GM12878 (cell line): ENCODE results near the gene MARF1. TPM values are rescaled to one million over a fixed set of nuclear protein-coding genes. Genes with fewer than 3 reads are reported as not detected.

Experiments used
- ATAC-seq: fragments of 200-7000 bp; cut with Tn5 transposase; 3 replicates; pipeline ENCODE4 v1.9.1; 2020; ENCODE audit warnings: mild to moderate bottlenecking, moderate library complexity
- BruUV-seq: library from RNA; stranded (reverse); fragments of 400-500 nt; replicated peaks from 2 replicates; lab custom pipeline; 2021; lab: Mats Ljungman, UMichigan
- CTCF ChIA-PET: fragments of 300-600 bp; sonication (Branson Sonifier 250); formaldehyde crosslinking; extraction: SDS; loops from one replicate; lab custom pipeline; 2021; ENCODE audit warnings: inconsistent platforms; lab: Yijun Ruan, JAX
- POLR2A ChIA-PET: fragments of 350-600 bp; formaldehyde crosslinking; extraction: SDS; loops from one replicate; lab custom pipeline; 2021; ENCODE audit warnings: inconsistent platforms; lab: Charles Lee
- RAD21 ChIA-PET: fragments of 300-600 bp; sonication (Branson Sonifier 250); formaldehyde crosslinking; loops from one replicate; lab custom pipeline; 2023; ENCODE audit warnings: antibody characterized with exemption; ENCODE audit not compliant: unreplicated experiment; lab: Charles Lee
- SMC1A ChIA-PET: fragments of 300-600 bp; sonication (Branson Sonifier 250); formaldehyde crosslinking; loops from one replicate; lab custom pipeline; 2023; ENCODE audit not compliant: unreplicated experiment, uncharacterized antibody; lab: Charles Lee
- DNase-seq: peaks from one replicate; pipeline ENCODE4 v3.0.0-alpha.2; 2011; ENCODE audit warnings: low read depth, low spot score
- FAIRE-seq: peaks from 3 replicates; lab custom pipeline; 2011; peaks lifted over from hg19 to GRCh38; lab: Jason Lieb, UNC
- H2AFZ ChIP-seq: 2 replicates; pipeline ENCODE4 v1.6.0; 2011; ENCODE audit warnings: low read depth, low read length, control low read depth; ENCODE audit not compliant: control insufficient read depth
- H3K27ac ChIP-seq: 2 replicates; pipeline ENCODE4 v1.5.1; 2011; ENCODE audit warnings: control low read depth; ENCODE audit not compliant: control insufficient read depth, insufficient read depth
- H3K27me3 ChIP-seq, 2 experiments: replicated peaks in 1 of 2; 2 replicates each; pipeline versions ENCODE4 v1.6.0 to v1.6.1; 2011; ENCODE audit warnings: low read length in 1 of 2; ENCODE audit not compliant: control insufficient read depth in 2 of 2, insufficient read depth in 2 of 2
- H3K36me3 ChIP-seq, 2 experiments: 2 replicates each; pipeline ENCODE4 v1.5.1; 2011; ENCODE audit warnings: low read length in 1 of 2; ENCODE audit not compliant: control insufficient read depth in 2 of 2, insufficient read depth in 2 of 2
- H3K4me1 ChIP-seq: 2 replicates; pipeline ENCODE4 v1.6.1; 2011; ENCODE audit warnings: mild to moderate bottlenecking, low read length, moderate library complexity, mixed read lengths; ENCODE audit not compliant: control insufficient read depth, insufficient read depth
- H3K4me2 ChIP-seq: 2 replicates; pipeline ENCODE4 v1.6.0; 2011; ENCODE audit warnings: control low read depth; ENCODE audit not compliant: control insufficient read depth, insufficient read depth
- H3K4me3 ChIP-seq: fragments of 200-600 bp; sonication (generic); 2 replicates; pipeline ENCODE4 v1.5.1; 2016
- H3K79me2 ChIP-seq: 2 replicates; pipeline ENCODE4 v1.6.0; 2011; ENCODE audit warnings: low read length; ENCODE audit not compliant: control insufficient read depth, insufficient read depth
- H3K9ac ChIP-seq: 2 replicates; pipeline ENCODE4 v1.8.0; 2011; ENCODE audit warnings: low read length, control low read depth, mixed read lengths; ENCODE audit not compliant: control insufficient read depth, insufficient read depth
- H3K9me3 ChIP-seq: replicated peaks from 3 replicates; pipeline ENCODE4 v1.5.1; 2011; ENCODE audit warnings: mild to moderate bottlenecking, low read length; ENCODE audit not compliant: control insufficient read depth, insufficient read depth
- H4K20me1 ChIP-seq: 2 replicates; pipeline ENCODE4 v1.6.0; 2011; ENCODE audit not compliant: control insufficient read depth, insufficient read depth
- EZH2 ChIP-seq: IDR thresholded peaks from 2 replicates; pipeline ENCODE4 v1.6.1; 2012; ENCODE audit warnings: low read depth, mild to moderate bottlenecking, control low read depth, inconsistent platforms, low read length, borderline replicate concordance; ENCODE audit not compliant: control insufficient read depth
- HDAC6 ChIP-seq: fragments of 200-600 bp; sonication (generic); IDR thresholded peaks from one replicate; pipeline ENCODE4 v1.8.0; 2017; ENCODE audit warnings: antibody characterized with exemption; ENCODE audit not compliant: unreplicated experiment
- HDGF ChIP-seq: fragments of 450-650 bp; IDR thresholded peaks from 2 replicates; pipeline ENCODE4 v1.6.1; 2016; ENCODE audit warnings: antibody characterized with exemption
- JUND ChIP-seq: IDR thresholded peaks from 2 replicates; pipeline ENCODE4 v1.6.1; 2012; ENCODE audit warnings: low read depth, mild to moderate bottlenecking, low read length, improper control_type of control experiment, moderate library complexity
- KLF5 ChIP-seq: fragments of 450-650 bp; IDR thresholded peaks from 2 replicates; pipeline ENCODE4 v1.6.1; 2014; ENCODE audit warnings: mild to moderate bottlenecking; ENCODE audit not compliant: partially characterized antibody
- NFXL1 ChIP-seq: fragments of 450-650 bp; IDR thresholded peaks from 2 replicates; pipeline ENCODE4 v1.6.1; 2017; ENCODE audit warnings: antibody characterized with exemption, mild to moderate bottlenecking, borderline replicate concordance
- SUZ12 ChIP-seq: fragments of 200-600 bp; sonication (generic); IDR thresholded peaks from one replicate; pipeline ENCODE4 v1.6.1; 2018; ENCODE audit warnings: antibody characterized with exemption, mild to moderate bottlenecking; ENCODE audit not compliant: unreplicated experiment
- TCF3 ChIP-seq: IDR thresholded peaks from 2 replicates; pipeline ENCODE4 v1.6.1; 2012; ENCODE audit warnings: low read depth, mild to moderate bottlenecking, low read length, borderline replicate concordance; ENCODE audit not compliant: insufficient read depth
- ZNF384 ChIP-seq: IDR thresholded peaks from 2 replicates; pipeline ENCODE4 v1.6.1; 2012; ENCODE audit warnings: low read depth, mild to moderate bottlenecking, low read length, improper control_type of control experiment, borderline replicate concordance
- WGBS: methylation state at CpG from one replicate; pipeline ENCODE4 v1.1.6; 2016; ENCODE audit warnings: low lambda C conversion rate; ENCODE audit not compliant: insufficient replicate concordance, insufficient coverage; ENCODE audit errors: missing lambda C conversion rate; 5-methylcytosine and 5-hydroxymethylcytosine counted together
- in situ Hi-C: fragments of 300-500 bp; cut with MboI; formaldehyde crosslinking; loops from 9 replicates; pipeline ENCODE4 v1.14.3; 2018; ENCODE audit warnings: mixed read lengths
- intact Hi-C: fragments of 100-400 bp; cut with micrococcal nuclease; formaldehyde crosslinking; loops from one replicate; pipeline ENCODE4 v1.14.2; 2022; ENCODE audit not compliant: unreplicated experiment
- polyA plus RNA-seq, 11 experiments: library from polyadenylated mRNA; depleted of rRNA in 4 of 11; unstranded in 6 of 11; stranded (reverse) in 5 of 11; fragments of >200 nt; fragmentation: Nextera tagmentation in 4 of 11; fragmentation: Illumina TruSeq in 1 of 11; extraction: Ambion mirVana in 4 of 11; extraction: Trizol in 1 of 11; gene quantifications; 1 replicate in 1 of 11; 2 replicates in 10 of 11; pipeline versions ENCODE4 v1.2.1 to v1.2.3, GENCODE V29; 2011 to 2016; ENCODE audit warnings: inconsistent platforms in 2 of 11, missing spikeins in 2 of 11, low read depth in 1 of 11
- total RNA-seq, 4 experiments: library from RNA; depleted of rRNA in 3 of 4; stranded (reverse); fragments of >200 nt in 3 of 4; fragmentation: Illumina TruSeq in 1 of 4; extraction: Trizol in 1 of 4; gene quantifications; 2 replicates each; pipeline versions ENCODE4 v1.2.1 to v1.2.3, GENCODE V29; 2013 to 2021
- TF ChIP-seq, protein P1 (sequence below): fragments of 450-650 bp; IDR thresholded peaks from 2 replicates; pipeline ENCODE4 v1.6.1; 2017; ENCODE audit warnings: mild to moderate bottlenecking
- TF ChIP-seq, protein P2 (sequence below): IDR thresholded peaks from 2 replicates; pipeline ENCODE4 v1.6.1; 2011; ENCODE audit warnings: borderline replicate concordance, low read depth, mild to moderate bottlenecking, moderate library complexity, low read length; ENCODE audit not compliant: insufficient read depth, poor library complexity, severe bottlenecking

Gene MARF1
- total and polyA plus RNA-seq, 10 of the 15 experiments (the other 5 are each of a cell fraction or from before 2014, with no cell fraction given), result 4.5 to 40.1 (median 14.0) TPM

DNA sequence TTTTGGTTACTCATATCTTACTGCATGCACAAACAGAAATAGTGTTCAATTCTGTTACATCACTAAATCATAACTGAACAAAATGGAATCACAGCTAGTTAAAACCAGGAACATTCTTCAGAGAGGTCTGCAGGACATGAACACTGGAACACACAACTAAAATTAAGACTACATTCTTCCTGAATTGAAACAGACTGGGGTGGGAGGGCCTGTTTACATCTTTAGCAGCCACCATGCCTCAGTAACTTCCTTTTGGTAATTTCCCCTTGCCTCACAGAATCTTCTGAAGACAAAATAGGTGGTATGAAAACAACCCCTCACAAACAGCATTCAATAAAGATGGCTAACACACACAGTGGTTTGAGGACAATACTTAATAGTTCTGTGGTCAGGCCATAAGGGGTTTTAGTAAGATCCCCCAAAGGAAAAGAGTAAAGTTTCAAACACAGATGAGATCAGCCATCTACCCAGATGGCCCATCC lies 6.5 kb downstream of the MARF1 start (continued):
- TF ChIP-seq JUND (no peak), HDGF (no peak), KLF5 (no peak), TCF3 (no peak), HDAC6 (no peak), SUZ12 (no peak), ZNF384 (no peak)

DNA sequence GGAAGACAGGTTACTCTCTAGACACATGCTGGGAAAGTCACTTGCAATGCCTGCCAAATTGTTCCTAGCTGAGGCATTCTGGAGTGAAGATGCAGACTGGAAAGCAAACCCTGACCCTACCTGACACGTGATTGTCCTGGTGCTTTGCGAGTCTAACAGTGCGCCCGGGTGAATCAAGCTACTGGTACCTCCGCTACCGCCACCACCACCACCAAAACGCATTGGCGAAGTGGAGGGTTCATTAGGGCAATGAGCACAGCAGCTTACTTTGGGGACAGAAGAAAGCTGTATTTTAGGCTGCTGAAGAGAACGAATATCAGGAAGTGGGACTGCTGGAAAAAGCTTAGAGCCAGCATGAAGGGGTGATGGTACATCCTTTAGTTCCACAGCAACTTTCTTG lies 7.0 kb downstream of the MARF1 start:
- ChIA-PET POLR2A (interaction anchor here (1.0 to 1.6 kb wide), 2 partner anchors 10 to 45 kb away, joined by 4 to 5 read pairs; no protein-coding TSS in a partner anchor), SMC1A (interaction anchor here (0.6 to 3.2 kb wide), 7 partner anchors 9 to 181 kb away, joined by 3 to 13 read pairs (median 5); no protein-coding TSS in a partner anchor), CTCF (interaction anchor here (0.7 to 1.0 kb wide), 3 partner anchors 10 to 200 kb away, joined by 3 read pairs; no protein-coding TSS in a partner anchor)
- no peak for DNase-seq
- Histone ChIP-seq H4K20me1 (no peaks in the 10 kb centered on the region), H3K27me3 (no peaks in the 10 kb centered on the region), H3K4me3 (no peak overlapping the region), H3K4me2 (peak overlapping the region; percentile 72; the same call in 1 of the 2 replicates), H3K27ac (peak overlapping the region; percentile 77), H3K9ac (no peak overlapping the region)
- BruUV-seq, result TSS peak; percentile 19
- intact Hi-C loops, result no loop called here
- FAIRE-seq, result no peak
- TF ChIP-seq EZH2, result no peak
- TF ChIP-seq NFXL1, result no peak
- TF ChIP-seq, protein P1, sequence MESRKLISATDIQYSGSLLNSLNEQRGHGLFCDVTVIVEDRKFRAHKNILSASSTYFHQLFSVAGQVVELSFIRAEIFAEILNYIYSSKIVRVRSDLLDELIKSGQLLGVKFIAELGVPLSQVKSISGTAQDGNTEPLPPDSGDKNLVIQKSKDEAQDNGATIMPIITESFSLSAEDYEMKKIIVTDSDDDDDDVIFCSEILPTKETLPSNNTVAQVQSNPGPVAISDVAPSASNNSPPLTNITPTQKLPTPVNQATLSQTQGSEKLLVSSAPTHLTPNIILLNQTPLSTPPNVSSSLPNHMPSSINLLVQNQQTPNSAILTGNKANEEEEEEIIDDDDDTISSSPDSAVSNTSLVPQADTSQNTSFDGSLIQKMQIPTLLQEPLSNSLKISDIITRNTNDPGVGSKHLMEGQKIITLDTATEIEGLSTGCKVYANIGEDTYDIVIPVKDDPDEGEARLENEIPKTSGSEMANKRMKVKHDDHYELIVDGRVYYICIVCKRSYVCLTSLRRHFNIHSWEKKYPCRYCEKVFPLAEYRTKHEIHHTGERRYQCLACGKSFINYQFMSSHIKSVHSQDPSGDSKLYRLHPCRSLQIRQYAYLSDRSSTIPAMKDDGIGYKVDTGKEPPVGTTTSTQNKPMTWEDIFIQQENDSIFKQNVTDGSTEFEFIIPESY, result 0 out of 2 replicates have a peak, but pooled peaks have one; percentile 50
- TF ChIP-seq, protein P2, sequence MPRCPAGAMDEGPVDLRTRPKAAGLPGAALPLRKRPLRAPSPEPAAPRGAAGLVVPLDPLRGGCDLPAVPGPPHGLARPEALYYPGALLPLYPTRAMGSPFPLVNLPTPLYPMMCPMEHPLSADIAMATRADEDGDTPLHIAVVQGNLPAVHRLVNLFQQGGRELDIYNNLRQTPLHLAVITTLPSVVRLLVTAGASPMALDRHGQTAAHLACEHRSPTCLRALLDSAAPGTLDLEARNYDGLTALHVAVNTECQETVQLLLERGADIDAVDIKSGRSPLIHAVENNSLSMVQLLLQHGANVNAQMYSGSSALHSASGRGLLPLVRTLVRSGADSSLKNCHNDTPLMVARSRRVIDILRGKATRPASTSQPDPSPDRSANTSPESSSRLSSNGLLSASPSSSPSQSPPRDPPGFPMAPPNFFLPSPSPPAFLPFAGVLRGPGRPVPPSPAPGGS, result no peak
- TF ChIP-seq, all 136 proteins: peak for 1
- Histone ChIP-seq H2AFZ (no peak overlapping the region), H3K79me2 (peaks cover 32% of the 10 kb centered on the region), H3K4me1 (peaks cover 41% of the 10 kb centered on the region), H3K36me3 (peaks cover 6 to 29% of the 10 kb centered on the region in 2 experiments), H3K9me3 (no peaks in the 10 kb centered on the region)
- WGBS, result 52% methylated on average over 9 of the region's 9 CpGs
- RAD21 ChIA-PET, result interaction anchor here (1.4 kb wide), 1 partner anchor 36 kb away, joined by 3 read pairs; no protein-coding TSS in a partner anchor
- in situ Hi-C loops, result loop anchor here (25.0 kb wide), 1 partner anchor 999 kb away; the partner anchor contains the start of genes BFAR and PARN
- ATAC-seq, result no peak
